Prostate gland (tissue), 2 donors: ENCODE measurements around the gene C1QL2. TPM values are rescaled to one million over a fixed set of nuclear protein-coding genes. Genes with fewer than 3 reads are reported as not detected.

Experiments
- DNase-seq: peaks from one replicate; pipeline ENCODE4 v3.0.0-alpha.2; 2019; ENCODE audit warnings: low spot score
- H3K27ac ChIP-seq, 2 donors: fragments of 200-600 bp; sonication (generic); 2 replicates each; pipeline ENCODE4 v1.5.1; 2017 to 2019
- H3K27me3 ChIP-seq: fragments of 200-600 bp; sonication (generic); replicated peaks from 2 replicates; pipeline ENCODE4 v1.5.1; 2019; ENCODE audit not compliant: insufficient read depth
- H3K36me3 ChIP-seq, 2 donors: fragments of 200-600 bp; sonication (generic); 1 replicate in 1 of 2; 2 replicates in 1 of 2; pipeline versions ENCODE4 v1.5.1 to v1.8.1; 2017 to 2019
- H3K4me1 ChIP-seq: fragments of 200-600 bp; sonication (generic); replicated peaks from 2 replicates; pipeline ENCODE4 v1.5.1; 2019
- H3K4me3 ChIP-seq, 2 donors: fragments of 200-600 bp; sonication (generic); 2 replicates each; pipeline ENCODE4 v1.5.1; 2017 to 2019
- H3K9me3 ChIP-seq: fragments of 200-600 bp; sonication (generic); 2 replicates; pipeline ENCODE4 v1.5.1; 2017
- CTCF ChIP-seq, 4 experiments: fragments of 200-600 bp in 2 of 4; fragments of 450-650 bp in 2 of 4; sonication (generic) in 2 of 4; IDR thresholded peaks; 1 replicate in 3 of 4; 2 replicates in 1 of 4; pipeline ENCODE4 v1.5.1; 2016 to 2019; ENCODE audit warnings: antibody characterized with exemption in 4 of 4, mild to moderate bottlenecking in 2 of 4, moderate library complexity in 2 of 4
- POLR2A ChIP-seq: fragments of 450-650 bp; IDR thresholded peaks from one replicate; pipeline ENCODE4 v1.6.1; 2016; ENCODE audit warnings: antibody characterized with exemption, mild to moderate bottlenecking
- POLR2AphosphoS5 ChIP-seq: sonication (generic); formaldehyde crosslinking; IDR thresholded peaks from one replicate; pipeline ENCODE4 v1.6.1; 2017; ENCODE audit warnings: antibody characterized with exemption
- WGBS: methylation state at CpG from one replicate; pipeline ENCODE4 v1.1.5; 2018; 5-methylcytosine and 5-hydroxymethylcytosine counted together
- intact Hi-C: fragments of 100-400 bp; cut with DNase I; formaldehyde crosslinking; loops from one replicate; pipeline ENCODE4 v1.14.2; 2022
- total RNA-seq, 2 donors: library from RNA; depleted of rRNA; stranded (reverse); fragments of >200 nt; gene quantifications; one replicate each; pipeline ENCODE4 v1.1.0, GENCODE V29; 2016

The C1QL2 gene
- total RNA-seq, 2 donors from 2014 or later, result 0.23 to 1.4 TPM

GRCh38 chr2:119142824-119143223, 15.7 kb downstream of the C1QL2 start:
- Histone ChIP-seq H3K36me3 (no peaks in the 10 kb centered on the region), H3K4me3 (no peak overlapping the region), H3K4me1 (no peaks in the 10 kb centered on the region), H3K27me3 (peaks cover 4% of the 10 kb centered on the region), H3K27ac (no peak overlapping the region), H3K9me3 (no peaks in the 10 kb centered on the region)
- intact Hi-C loops, result no loop called here
- no peak for DNase-seq
- TF ChIP-seq POLR2A (no peak), POLR2AphosphoS5 (no peak), CTCF (IDR thresholded peaks at IDR 0.05) (no peak)
- 39% methylated on average over 11 of the region's 11 CpGs for WGBS

- peaks cover 7% of the 10 kb centered on the region for H3K27me3 ChIP-seq
- DNase-seq, result no peak
- 72% methylated on average over 11 of the region's 11 CpGs for WGBS
Observed at GRCh38 chr2:119137502-119137901, 21.0 kb downstream of the C1QL2 start.

GRCh38 chr2:119136872-119137271, 21.7 kb downstream of the C1QL2 start:
- WGBS, result 67% methylated on average over 8 of the region's 8 CpGs
- DNase-seq, result no peak
- peaks cover 7% of the 10 kb centered on the region for H3K27me3 ChIP-seq
- TF ChIP-seq POLR2A (no peak), CTCF (IDR thresholded peaks at IDR 0.05) (no peak), POLR2AphosphoS5 (no peak)
- no peaks in the 10 kb centered on the region for H3K36me3 ChIP-seq
- H3K9me3 ChIP-seq, result no peaks in the 10 kb centered on the region
- intact Hi-C loops, result no loop called here
- H3K4me1 ChIP-seq, result no peaks in the 10 kb centered on the region
- no peak overlapping the region for H3K4me3 ChIP-seq
- no peak overlapping the region for H3K27ac ChIP-seq

More at GRCh38 chr2:119137502-119137901, 21.0 kb downstream of the C1QL2 start:
- no peaks in the 10 kb centered on the region for H3K4me1 ChIP-seq
- intact Hi-C loops, result no loop called here
- TF ChIP-seq POLR2A, result no peak
- no peak for TF ChIP-seq POLR2AphosphoS5
- TF ChIP-seq CTCF (IDR thresholded peaks at IDR 0.05), result no peak
- H3K4me3 ChIP-seq, result no peak overlapping the region
- H3K27ac ChIP-seq, result no peak overlapping the region
- no peaks in the 10 kb centered on the region for H3K36me3 ChIP-seq
- no peaks in the 10 kb centered on the region for H3K9me3 ChIP-seq

- TF ChIP-seq POLR2AphosphoS5 (no peak), POLR2A (no peak), CTCF (IDR thresholded peaks at IDR 0.05) (no peak)
- Histone ChIP-seq H3K4me3 (no peak overlapping the region), H3K4me1 (no peaks in the 10 kb centered on the region), H3K27ac (no peak overlapping the region), H3K9me3 (no peaks in the 10 kb centered on the region), H3K27me3 (peaks cover 7% of the 10 kb centered on the region), H3K36me3 (no peaks in the 10 kb centered on the region)
- 61% methylated on average over 7 of the region's 7 CpGs for WGBS
- intact Hi-C loops, result no loop called here
- DNase-seq, result no peak
Observed at GRCh38 chr2:119136093-119136492, 22.5 kb downstream of the C1QL2 start.

- Histone ChIP-seq H3K4me1 (no peaks in the 10 kb centered on the region), H3K9me3 (no peaks in the 10 kb centered on the region), H3K36me3 (no peaks in the 10 kb centered on the region), H3K27ac (no peak overlapping the region), H3K4me3 (no peak overlapping the region), H3K27me3 (peaks cover 7% of the 10 kb centered on the region)
- intact Hi-C loops, result no loop called here
- DNase-seq, result no peak
- 58% methylated on average over 10 of the region's 10 CpGs for WGBS
- TF ChIP-seq CTCF (IDR thresholded peaks at IDR 0.05) (no peak), POLR2AphosphoS5 (no peak), POLR2A (no peak)
Observed at GRCh38 chr2:119134775-119135174, 23.8 kb downstream of the C1QL2 start.
